NCI-H446 treated with DMSO at 0.1 percent for 48 hours (cell line): Measurements from ENCODE around the gene S100A5.
A peak's percentile ranks its signal among the peaks of the same experiment; 100 is the strongest.

ENCODE experiments used
- DNase-seq: peaks from one replicate; lab custom pipeline; 2025; lab: John Stamatoyannopoulos, UW

S100A5 gene

DNA sequence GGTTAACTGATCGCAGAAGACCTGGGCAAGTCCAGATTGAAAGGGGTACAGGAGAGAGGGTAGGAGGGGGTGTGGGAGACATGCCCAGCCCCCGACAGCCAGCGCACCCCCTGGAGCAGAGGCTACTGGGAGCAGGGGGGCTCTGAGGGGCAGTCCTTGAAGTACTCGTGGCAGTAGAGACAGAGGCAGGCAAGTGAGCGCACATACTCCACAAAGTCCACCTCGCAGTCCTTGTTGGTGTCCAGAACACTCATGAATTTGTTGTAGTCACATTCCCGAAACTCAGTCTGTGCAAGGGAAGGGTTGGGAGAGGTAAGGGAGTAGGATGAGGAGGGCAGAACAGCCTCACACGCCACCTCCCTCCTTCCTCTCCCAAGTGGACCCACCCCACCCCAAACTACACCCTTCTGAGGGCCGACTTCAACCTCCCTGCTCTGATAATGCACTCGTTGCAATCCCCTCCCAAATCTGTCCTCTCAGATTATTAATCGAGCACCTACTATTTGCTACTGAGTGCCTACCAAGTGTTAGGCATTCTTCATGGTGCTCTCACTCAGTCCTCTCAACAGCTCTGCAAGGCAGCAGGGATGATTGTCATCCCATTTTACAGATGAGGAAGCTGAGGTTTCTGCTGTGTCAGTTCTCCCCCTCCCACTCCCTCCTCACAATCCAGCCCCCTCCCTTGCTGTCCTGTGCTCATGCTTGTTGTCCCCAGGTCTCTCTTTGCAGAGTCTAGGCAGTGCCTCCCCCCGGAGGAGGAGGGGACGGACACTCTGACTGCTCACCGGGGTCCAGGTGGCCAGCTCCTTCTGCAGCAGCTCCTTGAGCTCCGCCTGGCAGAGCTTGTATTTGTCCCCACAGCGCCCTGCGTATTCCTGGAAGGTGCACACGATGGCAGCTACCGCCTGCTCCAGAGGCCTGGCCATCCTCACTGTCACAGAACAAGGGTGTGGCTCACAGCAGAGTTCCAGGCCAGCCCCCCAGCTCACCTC, 7.1 kb upstream of the S100A5 start:
- no peak for DNase-seq

DNA sequence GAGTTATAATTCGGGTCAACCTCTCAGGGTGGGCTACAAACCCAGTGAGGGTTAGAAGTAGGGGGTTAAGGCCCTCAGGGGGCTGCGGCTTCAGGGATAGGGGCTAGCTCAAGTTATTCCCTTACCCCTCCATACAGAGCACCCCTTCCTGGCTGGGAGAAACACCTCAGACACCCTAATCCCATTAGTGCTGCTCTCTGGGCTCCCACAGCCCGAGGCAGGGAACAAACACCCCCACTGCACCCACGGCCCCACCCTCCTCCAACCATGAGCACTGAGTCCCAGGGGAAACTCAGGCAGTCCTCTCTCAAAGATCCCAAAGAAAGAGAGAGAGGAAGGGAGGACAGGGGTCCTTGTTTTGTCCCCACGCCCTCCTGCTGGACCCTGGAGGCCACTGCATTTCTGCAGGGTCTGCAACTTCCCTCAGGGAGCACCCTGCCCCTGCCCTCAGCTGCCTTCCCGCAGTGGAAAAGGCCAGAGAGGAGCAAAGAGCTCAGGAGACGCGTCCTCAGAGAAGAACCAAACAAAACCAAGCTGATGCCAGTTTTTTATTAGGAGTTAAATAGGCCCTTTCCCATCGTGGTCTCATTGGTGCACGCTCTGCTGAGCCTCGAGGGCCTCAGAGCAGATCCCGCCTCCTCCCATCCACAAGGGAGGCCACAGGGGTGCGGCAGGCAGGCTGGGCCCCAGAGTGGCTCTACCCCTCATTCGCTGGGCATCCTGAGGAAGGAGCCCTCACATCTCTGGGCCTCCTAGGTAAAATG, 6.2 kb upstream of the S100A5 start:
- no peak for DNase-seq

DNA sequence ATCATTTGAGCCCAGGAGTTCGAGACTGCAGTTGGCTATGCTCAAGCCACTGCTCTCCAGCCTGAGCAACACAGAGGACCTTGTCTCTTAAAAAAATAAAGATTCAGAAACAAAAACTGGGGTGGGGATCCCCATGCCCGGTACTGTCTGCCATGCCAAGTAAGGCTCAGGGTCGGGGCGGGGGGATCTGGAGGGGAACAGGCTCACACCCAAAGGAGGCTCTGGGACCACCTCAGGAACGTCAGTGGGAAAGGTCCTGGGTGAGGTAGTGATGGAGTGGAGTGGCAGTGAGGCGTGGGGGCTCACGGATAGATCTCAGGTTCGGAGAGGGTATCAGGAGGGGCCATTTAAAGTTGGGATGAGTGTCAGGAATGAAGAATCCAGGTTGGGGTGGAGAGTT, 5.6 kb upstream of the S100A5 start:
- DNase-seq, result no peak

DNA sequence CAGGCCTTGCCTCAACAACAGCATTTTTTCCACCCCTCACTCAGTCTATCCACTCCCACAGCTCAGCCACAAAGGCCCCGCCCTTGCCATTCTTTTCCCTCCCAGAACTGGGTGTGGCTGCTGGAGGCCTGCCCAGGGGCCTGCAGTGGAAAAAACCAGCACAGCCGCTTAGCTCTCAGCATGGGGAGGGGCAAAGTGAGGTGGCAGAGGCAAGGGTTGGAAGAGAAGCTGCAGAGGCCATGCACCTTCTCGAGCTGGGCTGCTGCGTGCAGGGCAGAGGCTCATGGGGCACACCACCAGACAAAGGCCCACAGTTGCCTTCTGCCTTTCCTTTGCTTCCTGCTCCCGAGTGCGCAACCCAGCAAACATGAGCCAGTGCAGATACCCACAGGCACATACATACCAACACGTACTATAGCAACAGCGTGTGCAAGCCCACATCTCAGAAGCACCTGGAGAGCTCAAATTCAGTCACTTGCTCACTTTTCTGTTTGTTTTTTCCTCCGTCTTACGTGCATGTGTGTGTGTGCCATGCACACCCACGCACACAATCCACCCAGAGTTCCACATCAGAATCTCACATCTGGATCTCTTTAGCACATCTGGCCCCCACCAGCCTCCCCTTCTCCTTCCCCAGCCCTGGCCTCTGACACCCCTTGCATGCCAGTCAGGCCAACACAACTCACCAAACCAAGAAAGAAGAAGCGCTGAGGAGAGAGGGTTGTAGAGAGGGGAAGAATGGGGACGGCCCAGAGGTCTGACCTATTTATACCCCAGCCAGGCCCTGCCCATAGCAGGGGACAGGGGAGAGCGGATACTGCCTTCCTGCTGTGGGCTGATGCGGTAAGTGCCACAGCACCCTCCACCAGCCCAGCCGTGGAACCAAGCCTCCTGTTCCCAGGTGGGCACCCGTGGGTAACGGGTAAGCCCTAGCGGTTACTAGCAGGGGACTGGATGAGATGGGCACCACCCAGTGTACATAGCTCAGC, 4.6 kb upstream of the S100A5 start, which contains the start of gene S100A4:
Gene S100A4 (minus strand): TSS at position 740 of the 989 bp plus-strand sequence. CDS start 1,012 bp downstream, outside the sequence.
- peak; percentile 95 for DNase-seq

DNA sequence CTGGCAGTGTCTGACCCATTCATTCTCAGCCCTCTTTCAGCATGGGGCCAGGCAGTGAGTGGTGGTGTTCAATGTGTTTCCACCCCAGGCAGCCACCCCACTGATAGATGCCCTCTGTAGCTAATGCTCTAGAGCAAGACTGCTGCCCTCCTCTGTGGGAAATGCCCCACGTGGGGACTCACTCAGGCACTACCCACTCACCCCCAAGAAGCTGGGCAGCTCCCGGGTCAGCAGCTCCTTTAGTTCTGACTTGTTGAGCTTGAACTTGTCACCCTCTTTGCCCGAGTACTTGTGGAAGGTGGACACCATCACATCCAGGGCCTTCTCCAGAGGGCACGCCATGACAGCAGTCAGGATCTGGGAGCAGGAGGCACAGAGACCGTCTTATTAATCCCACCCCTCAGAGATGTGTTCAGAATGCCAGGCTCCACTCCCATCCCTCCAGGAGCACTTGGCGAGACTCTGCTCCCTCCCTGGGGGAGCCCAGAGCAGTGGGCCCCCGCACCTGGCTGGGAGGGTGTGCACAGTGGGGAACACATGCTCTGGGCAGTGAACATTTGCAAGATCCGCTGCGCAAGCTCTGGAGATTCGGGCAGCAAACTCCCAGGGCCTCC, 3.8 kb upstream of the S100A5 start:
- no peak for DNase-seq

DNA sequence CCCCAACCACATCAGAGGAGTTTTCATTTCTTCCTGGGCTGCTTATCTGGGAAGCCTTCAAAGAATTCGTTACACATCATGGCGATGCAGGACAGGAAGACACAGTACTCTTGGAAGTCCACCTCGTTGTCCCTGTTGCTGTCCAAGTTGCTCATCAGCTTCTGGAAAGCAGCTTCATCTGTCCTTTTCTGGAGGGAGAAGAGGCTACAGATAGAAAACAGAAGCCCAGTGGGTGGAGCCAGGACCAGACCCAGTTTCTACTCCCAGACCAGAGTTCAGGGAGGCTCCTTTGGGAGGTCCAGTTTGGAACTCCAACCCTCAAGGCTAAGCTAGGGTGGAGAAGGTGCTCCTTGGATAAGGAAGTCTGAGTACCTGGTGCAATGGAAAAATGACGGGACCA, 3.0 kb upstream of the S100A5 start:
- DNase-seq, result no peak

DNA sequence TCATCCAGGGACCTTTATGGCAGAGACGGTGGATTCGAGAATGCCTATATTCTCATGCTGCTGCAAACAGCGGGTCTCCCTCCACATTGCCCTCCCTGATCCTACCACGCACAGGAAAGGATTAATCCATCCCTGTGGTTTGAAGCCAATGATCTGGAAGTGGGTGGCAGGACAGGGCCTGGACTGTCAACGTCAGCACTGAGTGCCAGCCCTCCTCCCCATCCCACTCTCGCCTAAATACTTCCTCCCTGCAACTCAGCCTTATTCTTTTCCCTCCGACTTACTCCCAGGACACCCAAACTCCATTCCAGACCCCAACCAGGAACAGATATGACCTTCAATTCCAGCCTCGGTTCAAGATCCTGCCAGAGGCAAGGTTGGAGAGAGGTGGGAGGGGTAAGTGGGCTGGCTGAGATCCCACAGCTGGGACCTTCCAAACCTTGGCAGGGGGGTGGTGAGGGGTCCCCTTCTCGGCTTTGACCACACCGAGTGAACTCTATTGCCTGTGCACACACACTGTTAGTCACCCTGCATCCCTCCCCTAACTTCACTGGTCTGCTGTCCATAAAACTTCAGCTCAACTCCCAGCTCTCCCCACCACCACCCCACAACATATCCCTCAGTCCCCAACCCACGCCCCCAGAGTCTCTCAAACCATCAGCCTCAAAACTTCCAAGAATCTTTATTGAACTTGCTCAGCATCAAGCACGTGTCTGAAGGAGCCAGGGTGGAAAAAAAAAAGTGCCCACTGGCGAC, 2.4 kb upstream of the S100A5 start:
- DNase-seq, result no peak

DNA sequence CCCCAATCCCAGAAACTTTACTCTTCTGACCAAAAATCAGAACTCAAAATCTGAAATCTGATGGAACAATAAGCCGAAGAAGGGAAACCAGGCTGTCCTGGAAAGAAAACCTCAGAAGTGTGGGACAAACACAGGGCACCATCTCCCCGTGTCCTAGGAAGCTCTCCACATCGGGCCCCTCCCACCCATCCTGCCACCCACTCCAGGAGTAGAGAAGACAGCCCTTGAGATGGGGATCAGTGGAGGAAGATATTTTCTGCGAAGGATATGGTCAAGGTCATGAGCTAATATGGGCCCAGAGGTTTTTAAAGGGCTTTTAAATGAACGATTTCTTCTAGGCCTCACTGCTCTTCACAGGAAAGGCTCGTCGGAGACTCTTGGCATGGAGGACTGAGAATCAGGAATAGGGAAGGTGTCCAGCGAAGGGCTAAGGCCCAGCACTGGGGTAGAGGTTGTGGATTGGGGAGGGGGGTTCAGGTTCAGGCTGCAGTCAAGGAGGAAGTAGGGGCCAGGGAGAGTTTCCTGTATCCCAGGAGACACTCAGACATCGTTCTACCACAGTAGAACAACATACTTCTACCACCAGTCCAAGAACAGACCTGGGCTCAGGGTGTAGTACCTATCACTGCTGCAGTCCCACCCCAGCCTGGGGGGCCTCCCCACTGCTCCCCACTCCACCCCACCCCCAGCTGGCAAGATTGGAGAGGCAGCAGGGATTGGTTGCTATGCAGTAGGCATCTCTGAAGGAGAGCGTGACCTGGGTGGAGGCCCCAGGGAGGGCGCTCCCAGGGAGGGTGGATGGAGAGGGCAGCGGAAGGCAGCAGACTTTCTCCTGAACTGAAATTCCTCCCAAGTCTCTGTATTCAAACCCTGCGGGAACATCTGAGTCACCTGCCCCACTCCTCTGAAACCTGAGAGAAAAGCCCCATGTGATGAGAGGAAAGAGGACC, 1.2 kb upstream of the S100A5 start:
- DNase-seq, result no peak

DNA sequence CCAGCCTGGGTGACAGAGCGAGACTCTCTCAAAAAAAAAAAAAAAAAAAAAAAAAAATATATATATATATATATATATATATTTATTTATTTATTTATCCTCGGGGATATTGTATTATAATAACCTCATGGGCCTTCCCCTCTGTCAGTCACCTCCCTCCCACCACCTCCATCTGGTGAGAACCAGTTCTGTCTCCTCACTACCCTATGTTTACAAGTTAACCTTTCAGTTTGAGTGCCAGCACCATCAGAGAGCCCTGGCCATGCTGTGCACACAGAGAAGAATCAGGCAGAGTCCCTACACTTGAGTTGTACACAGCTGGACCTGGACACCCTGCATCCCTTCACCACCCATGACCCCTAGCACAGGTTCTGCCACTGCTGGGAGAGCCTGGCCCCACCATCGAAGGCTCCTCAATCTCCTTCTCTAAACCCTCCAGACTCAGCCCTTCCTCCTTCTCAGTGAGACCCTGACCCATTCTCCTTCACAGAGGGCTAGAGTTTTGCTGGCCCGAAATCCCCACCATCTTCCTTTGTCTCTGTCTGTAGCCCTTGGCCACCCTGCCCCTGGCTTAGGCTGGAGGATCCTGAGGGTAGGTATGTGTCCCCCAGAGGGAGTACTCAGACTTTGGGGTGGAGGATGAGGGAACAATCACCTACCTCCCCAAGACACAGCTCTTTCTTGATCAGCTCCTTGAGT, 1.2 kb downstream of the S100A5 start:
- no peak for DNase-seq

DNA sequence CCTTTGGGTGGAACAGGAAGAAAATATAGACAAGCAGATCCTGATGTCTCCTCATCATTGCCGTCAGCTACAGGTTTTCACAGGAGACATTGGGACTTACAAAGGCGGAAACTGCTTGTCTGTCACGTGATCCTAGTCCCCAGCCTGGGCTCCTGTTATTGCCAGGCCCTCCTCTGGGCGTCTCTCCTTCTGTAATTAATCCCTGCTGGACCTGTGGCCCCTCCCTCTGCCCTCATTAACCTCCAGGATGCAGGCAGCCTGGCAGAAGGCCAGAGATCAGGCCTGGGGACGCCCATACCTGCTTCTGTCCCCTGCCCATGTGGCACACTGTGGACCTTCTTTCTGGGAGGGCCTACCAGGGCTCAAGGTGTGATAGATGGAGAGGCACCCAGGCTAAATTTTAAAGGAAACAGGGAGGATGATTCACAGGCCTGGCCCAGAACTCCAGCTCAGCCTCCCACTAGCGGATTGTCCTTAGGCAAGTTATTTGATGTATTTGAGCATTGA, 2.4 kb downstream of the S100A5 start:
- no peak for DNase-seq

DNA sequence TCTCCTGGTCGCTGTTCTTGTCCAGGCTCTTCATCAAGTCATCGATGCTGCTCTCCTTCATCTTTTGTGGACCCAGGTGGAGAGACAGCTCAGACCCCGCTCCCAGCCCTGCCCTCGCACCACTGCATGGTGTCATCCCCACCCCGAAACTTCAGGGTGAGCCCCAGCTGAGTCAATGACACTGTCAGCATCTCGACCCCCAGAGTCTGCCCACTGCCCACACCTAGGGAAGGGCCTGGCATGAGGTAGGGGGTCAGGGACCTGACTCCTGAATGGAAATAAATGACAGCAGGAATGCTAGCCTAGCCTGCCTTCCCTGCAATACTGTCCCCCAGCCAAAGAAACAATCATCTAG, 3.4 kb downstream of the S100A5 start:
- no peak for DNase-seq

DNA sequence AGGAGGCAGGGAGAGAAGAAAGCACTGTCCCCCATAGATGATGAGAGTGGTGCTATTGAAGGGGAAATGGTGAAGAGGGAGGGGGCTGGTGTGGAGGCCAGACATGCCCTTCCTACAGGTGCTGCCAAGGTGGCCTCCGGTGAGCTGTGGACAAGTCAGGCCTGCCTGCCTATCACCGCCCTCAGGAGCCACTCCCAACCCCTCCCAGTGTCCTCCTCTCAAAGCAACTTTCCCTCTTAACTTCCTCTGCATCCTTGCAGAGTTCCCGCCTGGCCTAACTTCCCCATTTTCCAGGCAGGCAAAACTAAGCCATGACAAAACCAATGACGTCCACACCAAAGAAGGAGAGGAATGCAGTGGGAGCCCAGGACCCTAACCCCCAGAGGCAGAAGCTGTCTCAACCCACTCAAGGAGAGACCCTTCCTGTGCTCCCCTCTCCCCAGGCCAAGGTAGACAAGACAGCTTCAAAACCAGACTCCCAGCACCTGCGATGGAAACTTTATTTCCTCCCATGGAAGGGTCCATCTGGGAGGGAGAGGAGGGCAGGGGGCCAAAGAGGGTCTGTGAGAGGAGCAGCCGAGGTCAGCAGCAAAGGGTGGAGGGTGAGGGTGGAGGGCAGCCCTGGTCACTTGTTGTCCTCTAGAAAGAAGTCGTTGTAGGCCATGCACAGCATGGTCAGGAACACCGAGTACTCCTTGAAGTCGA, 3.9 kb downstream of the S100A5 start:
- no peak for DNase-seq

DNA sequence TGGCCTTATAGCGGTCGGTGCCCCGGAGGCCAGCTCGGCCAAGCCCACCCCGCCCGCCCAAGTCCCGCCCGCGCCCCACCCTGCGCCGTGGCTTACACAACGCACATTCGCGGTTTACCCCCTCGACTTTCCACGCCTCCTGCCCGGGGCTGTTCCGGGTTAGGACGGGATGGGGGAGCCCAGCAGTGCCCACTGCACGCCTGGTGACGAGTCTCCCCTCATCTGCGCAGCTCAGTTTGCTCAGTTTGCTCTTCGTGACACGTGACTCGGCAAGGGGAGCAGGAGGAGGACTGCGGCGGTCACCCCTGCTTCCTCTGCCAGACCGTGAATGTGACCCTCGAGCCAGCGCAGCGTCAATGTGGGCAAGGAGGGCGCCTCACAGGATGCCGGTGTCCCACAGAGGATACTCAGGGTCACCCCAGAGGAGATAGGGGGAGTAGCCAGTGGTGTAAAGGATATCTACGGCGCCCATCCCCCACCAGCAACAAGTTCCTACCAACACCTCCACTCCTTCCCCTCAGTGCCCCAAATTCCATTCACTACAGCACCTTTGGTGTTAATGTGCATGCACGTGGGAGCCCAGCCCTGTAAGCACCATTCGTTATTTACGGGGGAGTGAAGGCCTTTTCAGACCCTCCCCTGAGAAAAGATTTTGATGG, 4.6 kb downstream of the S100A5 start:
- DNase-seq, result no peak

DNA sequence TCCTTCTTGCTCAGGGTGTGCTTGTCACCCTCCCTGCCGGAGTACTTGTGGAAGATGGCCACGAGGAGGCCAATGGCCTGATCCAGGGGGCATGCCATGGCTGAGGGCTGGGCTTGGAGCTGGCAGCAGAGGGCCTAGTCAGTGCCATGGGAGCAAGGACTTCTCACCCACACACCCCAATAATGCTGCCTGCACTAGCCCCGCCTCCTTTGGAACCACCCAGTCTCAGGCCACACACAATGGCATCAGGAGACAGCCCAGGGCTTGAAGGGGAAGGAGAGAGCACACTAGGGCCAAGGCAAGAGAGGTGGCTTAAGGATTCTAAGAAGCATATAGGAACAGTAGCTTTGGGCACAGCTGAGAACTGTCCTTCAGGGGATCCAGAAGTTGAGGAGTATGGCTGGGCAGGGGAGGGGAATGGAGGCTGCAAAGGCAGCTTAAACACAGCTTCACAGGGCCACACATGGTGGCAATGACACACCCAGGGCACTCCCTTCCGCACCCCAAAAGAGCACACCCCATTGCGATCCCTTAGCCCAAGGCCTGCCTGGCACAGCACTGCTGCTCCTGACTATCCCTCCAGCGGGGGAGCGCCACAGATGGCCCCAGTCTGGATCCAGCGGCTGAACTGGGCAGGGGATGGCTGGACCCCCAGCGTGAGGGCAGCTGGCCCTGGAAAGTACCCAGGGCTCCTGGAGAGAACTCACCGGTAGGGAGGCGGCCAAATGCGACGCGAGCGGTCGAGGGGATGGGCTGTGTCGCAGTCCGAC, 5.3 kb downstream of the S100A5 start, which contains the start of gene S100A6:
Gene S100A6 (minus strand): TSS at position 750 of the 770 bp plus-strand sequence. CDS start 652 bp downstream, at position 98.
- DNase-seq, result no peak

DNA sequence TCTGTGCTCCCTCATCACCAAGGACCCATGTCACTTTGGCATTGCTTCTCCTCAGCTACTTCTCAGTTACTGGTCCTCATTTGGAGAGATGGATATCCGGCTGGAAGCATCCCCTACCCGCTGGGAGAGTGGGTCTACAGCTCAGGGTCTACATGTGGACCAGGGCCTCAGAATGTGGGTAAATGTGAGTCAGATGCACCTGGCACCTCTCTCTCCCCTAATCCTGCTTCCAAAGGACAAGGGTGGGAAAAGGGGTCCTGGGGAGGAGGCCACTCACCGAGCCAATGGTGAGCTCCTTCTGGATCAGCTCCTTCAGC, 5.9 kb downstream of the S100A5 start:
- no peak for DNase-seq

DNA sequence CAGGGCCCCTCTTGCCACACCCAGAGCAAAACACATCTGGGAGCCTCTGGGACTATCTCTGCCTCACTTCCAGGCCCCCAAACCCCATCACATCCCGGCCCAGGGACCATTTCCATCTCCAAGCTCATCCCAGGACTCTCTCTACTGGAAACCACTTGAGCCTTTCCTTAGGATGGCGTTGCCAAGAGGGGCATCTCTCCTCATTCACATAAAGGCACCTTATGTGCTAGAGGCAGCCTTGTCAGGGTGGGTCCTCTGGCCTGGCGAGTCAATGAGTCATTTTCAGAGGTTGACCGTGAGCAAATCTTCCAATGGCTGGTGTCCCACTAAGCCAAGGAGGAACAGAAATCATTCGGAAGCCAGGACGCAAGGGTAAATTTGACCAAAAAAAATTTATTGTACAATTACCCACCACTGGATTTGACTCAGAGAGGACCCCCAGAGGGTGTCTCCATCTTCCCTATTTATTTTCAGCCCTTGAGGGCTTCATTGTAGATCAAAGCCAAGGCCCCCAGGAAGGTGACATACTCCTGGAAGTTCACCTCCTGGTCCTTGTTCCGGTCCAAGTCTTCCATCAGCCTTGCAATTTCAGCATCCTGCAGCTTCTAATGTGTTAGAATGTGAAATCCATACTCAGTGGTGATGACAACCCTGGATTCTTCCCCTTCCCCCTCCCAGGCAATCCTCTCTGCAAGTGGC, 6.4 kb downstream of the S100A5 start:
- DNase-seq, result no peak
